ENCODE data around the gene SDC1.

- no peak for TF ChIP-seq CTCF (IDR thresholded peaks at IDR 0.05)
- no peak for TF ChIP-seq POLR2A (IDR thresholded peaks at IDR 0.05)
Measured at GRCh38 chr2:20273042-20273441, 48.1 kb upstream of the SDC1 start.
